Mesendoderm (in vitro differentiated cells): ENCODE results near the gene EIF2B5.

Source experiments
- DNase-seq: peaks from one replicate; pipeline ENCODE4 v3.0.0; 2013
- H2AK5ac ChIP-seq: 2 replicates; pipeline ENCODE4 v1.6.1; 2013; ENCODE audit warnings: low read length, inconsistent platforms
- H2BK120ac ChIP-seq: 2 replicates; pipeline ENCODE4 v1.6.1; 2013; ENCODE audit warnings: low read depth, mild to moderate bottlenecking, low read length, moderate library complexity, mixed read lengths
- H2BK15ac ChIP-seq: replicated peaks from 2 replicates; pipeline ENCODE4 v1.6.1; 2013; ENCODE audit warnings: low read depth, mild to moderate bottlenecking, moderate library complexity
- H2BK5ac ChIP-seq: 2 replicates; pipeline ENCODE4 v1.6.1; 2013; ENCODE audit warnings: low read length, inconsistent platforms
- H3K18ac ChIP-seq: 2 replicates; pipeline ENCODE4 v1.6.1; 2013; ENCODE audit warnings: mild to moderate bottlenecking, low read length, mixed read lengths
- H3K23ac ChIP-seq: one replicate; pipeline ENCODE4 v1.6.1; 2013; ENCODE audit warnings: low read length
- H3K27ac ChIP-seq: 2 replicates; pipeline ENCODE4 v1.5.1; 2013; ENCODE audit warnings: low read depth, mild to moderate bottlenecking, inconsistent platforms, low read length, moderate library complexity
- H3K27me3 ChIP-seq: 2 replicates; pipeline ENCODE4 v1.6.1; 2013; ENCODE audit warnings: low read length, control low read depth, mild to moderate bottlenecking, inconsistent platforms; ENCODE audit not compliant: insufficient read depth, poor library complexity
- H3K36me3 ChIP-seq: 2 replicates; pipeline ENCODE4 v1.6.1; 2013; ENCODE audit warnings: low read length, inconsistent platforms; ENCODE audit not compliant: control insufficient read depth, insufficient read depth
- H3K4ac ChIP-seq: one replicate; pipeline ENCODE4 v1.6.1; 2013; ENCODE audit warnings: low read depth, mild to moderate bottlenecking, low read length, moderate library complexity
- H3K4me1 ChIP-seq: 2 replicates; pipeline ENCODE4 v1.6.1; 2013; ENCODE audit warnings: low read depth, low read length, inconsistent platforms; ENCODE audit not compliant: control insufficient read depth
- H3K4me2 ChIP-seq: 2 replicates; pipeline ENCODE4 v1.6.1; 2013; ENCODE audit warnings: low read length
- H3K4me3 ChIP-seq: 2 replicates; pipeline ENCODE4 v1.5.1; 2013; ENCODE audit warnings: mild to moderate bottlenecking, low read length
- H3K56ac ChIP-seq: one replicate; pipeline ENCODE4 v1.6.1; 2013; ENCODE audit warnings: low read length
- H3K79me1 ChIP-seq: 2 replicates; pipeline ENCODE4 v1.6.1; 2013; ENCODE audit warnings: low read length, inconsistent platforms
- H3K79me2 ChIP-seq: 2 replicates; pipeline ENCODE4 v1.6.1; 2013; ENCODE audit warnings: mild to moderate bottlenecking, low read length; ENCODE audit not compliant: control insufficient read depth, insufficient read depth
- H3K9ac ChIP-seq: 2 replicates; pipeline ENCODE4 v1.6.1; 2013; ENCODE audit warnings: low read length, inconsistent platforms
- H4K5ac ChIP-seq: one replicate; pipeline ENCODE4 v1.6.1; 2013; ENCODE audit warnings: low read length
- H4K8ac ChIP-seq: one replicate; pipeline ENCODE4 v1.6.1; 2013; ENCODE audit warnings: low read depth, mild to moderate bottlenecking, control low read depth, low read length, moderate library complexity
- WGBS: extraction: QIAGEN DNeasy Blood & Tissue Kit; methylation state at CpG from one replicate; pipeline ENCODE4 v1.1.7; 2013; ENCODE audit warnings: low lambda C conversion rate, missing lambda C conversion rate; ENCODE audit not compliant: insufficient coverage; ENCODE audit errors: extremely low coverage; 5-methylcytosine and 5-hydroxymethylcytosine counted together

EIF2B5 gene

DNA sequence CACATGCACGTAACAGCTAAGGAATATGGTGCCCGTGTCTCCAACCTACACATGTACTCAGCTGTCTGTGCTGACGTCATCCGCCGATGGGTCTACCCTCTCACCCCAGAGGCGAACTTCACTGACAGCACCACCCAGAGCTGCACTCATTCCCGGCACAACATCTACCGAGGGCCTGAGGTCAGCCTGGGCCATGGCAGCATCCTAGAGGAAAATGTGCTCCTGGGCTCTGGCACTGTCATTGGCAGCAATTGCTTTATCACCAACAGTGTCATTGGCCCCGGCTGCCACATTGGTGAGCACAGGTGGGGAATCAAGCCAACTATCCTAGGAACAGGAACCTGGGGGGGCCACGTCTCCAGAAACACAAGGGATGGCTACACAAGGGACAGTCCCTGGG, 5.3 kb downstream of the EIF2B5 start:
- no peak overlapping the region for H2BK15ac ChIP-seq
- H4K5ac ChIP-seq = no peak overlapping the region
- H3K79me1 ChIP-seq = peaks cover 20% of the 10 kb centered on the region
- peaks cover 6% of the 10 kb centered on the region for H3K4me1 ChIP-seq
- peaks cover 12% of the 10 kb centered on the region for H3K36me3 ChIP-seq
- peaks cover 22% of the 10 kb centered on the region for H3K79me2 ChIP-seq
- H2BK120ac ChIP-seq = no peak overlapping the region
- no peaks in the 10 kb centered on the region for H3K27me3 ChIP-seq
- H4K8ac ChIP-seq = no peak overlapping the region
- H3K9ac ChIP-seq = no peak overlapping the region
- no peak overlapping the region for H3K56ac ChIP-seq
- no peak overlapping the region for H3K18ac ChIP-seq
- no peak overlapping the region for H3K4ac ChIP-seq
- H3K4me2 ChIP-seq = no peak overlapping the region
- H3K4me3 ChIP-seq = no peak overlapping the region
- no peak overlapping the region for H3K23ac ChIP-seq
- no CpG with 5 or more reads among the region's 10 CpGs for WGBS
- no peak overlapping the region for H3K27ac ChIP-seq
- H2AK5ac ChIP-seq = no peak overlapping the region
- DNase-seq = no peak
- H2BK5ac ChIP-seq = no peak overlapping the region

DNA sequence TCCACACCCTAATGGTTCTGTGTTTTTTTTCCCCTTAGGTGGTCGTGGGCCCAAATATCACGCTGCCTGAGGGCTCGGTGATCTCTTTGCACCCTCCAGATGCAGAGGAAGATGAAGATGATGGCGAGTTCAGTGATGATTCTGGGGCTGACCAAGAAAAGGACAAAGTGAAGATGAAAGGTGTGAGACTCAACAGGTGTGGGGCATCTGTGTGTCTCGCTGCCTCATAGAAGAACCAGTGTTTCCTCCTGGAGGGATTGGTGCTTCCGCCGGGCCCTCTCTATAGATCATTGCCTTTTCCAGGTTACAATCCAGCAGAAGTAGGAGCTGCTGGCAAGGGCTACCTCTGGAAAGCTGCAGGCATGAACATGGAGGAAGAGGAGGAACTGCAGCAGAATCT, 7.0 kb downstream of the EIF2B5 start:
- Histone ChIP-seq H3K9ac (no peak overlapping the region), H3K79me1 (peaks cover 9% of the 10 kb centered on the region), H3K56ac (no peak overlapping the region), H3K4me3 (no peak overlapping the region), H3K27ac (no peak overlapping the region), H3K27me3 (no peaks in the 10 kb centered on the region), H2BK5ac (no peak overlapping the region), H4K5ac (no peak overlapping the region), H2BK120ac (no peak overlapping the region), H3K23ac (no peak overlapping the region), H4K8ac (no peak overlapping the region), H2AK5ac (no peak overlapping the region), H3K4me2 (no peak overlapping the region), H3K4me1 (no peaks in the 10 kb centered on the region), H3K79me2 (peaks cover 6% of the 10 kb centered on the region), H3K4ac (no peak overlapping the region), H2BK15ac (no peak overlapping the region), H3K36me3 (peaks cover 10% of the 10 kb centered on the region), H3K18ac (no peak overlapping the region)
- WGBS = no CpG with 5 or more reads among the region's 7 CpGs
- DNase-seq = no peak

- DNase-seq = no peak
- Histone ChIP-seq H3K4me2 (no peak overlapping the region), H3K23ac (no peak overlapping the region), H3K36me3 (peaks cover 10% of the 10 kb centered on the region), H3K4me3 (no peak overlapping the region), H2BK5ac (no peak overlapping the region), H2BK120ac (no peak overlapping the region), H3K27ac (no peak overlapping the region), H3K18ac (no peak overlapping the region), H2AK5ac (no peak overlapping the region), H3K4ac (no peak overlapping the region), H3K4me1 (no peaks in the 10 kb centered on the region), H4K5ac (no peak overlapping the region), H3K27me3 (no peaks in the 10 kb centered on the region), H2BK15ac (no peak overlapping the region), H3K79me2 (no peaks in the 10 kb centered on the region), H3K79me1 (peaks cover 2% of the 10 kb centered on the region), H3K9ac (no peak overlapping the region), H3K56ac (no peak overlapping the region), H4K8ac (no peak overlapping the region)
- no CpG with 5 or more reads among the region's 3 CpGs for WGBS
Observed at GRCh38 chr3:184143327-184143726, 8.2 kb downstream of the EIF2B5 start.

DNA sequence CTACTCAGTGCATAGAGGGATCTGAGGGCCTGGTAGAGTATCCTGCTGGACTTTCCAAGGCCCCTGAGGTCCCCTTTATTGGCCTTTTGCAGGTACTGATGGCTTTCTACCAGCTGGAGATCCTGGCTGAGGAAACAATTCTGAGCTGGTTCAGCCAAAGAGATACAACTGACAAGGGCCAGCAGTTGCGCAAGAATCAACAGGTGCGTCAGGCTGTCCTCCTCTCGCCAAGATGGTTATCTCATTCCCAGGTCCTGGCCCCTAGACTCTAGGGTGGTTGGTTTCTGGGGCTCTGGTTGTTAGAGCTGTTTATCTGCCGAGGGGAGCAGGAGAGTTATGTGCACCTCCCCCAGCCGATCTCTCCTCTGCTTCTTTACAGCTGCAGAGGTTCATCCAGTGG, 9.3 kb downstream of the EIF2B5 start:
- no peak overlapping the region for H3K4me3 ChIP-seq
- H2BK120ac ChIP-seq = no peak overlapping the region
- H3K36me3 ChIP-seq = peaks cover 10% of the 10 kb centered on the region
- no peak overlapping the region for H2AK5ac ChIP-seq
- H2BK15ac ChIP-seq = no peak overlapping the region
- H3K23ac ChIP-seq = no peak overlapping the region
- no peaks in the 10 kb centered on the region for H3K79me2 ChIP-seq
- no peaks in the 10 kb centered on the region for H3K4me1 ChIP-seq
- no peak overlapping the region for H3K4me2 ChIP-seq
- no peak overlapping the region for H3K18ac ChIP-seq
- no peaks in the 10 kb centered on the region for H3K27me3 ChIP-seq
- WGBS = no CpG with 5 or more reads among the region's 5 CpGs
- no peak for DNase-seq
- H3K9ac ChIP-seq = no peak overlapping the region
- H3K79me1 ChIP-seq = peaks cover 2% of the 10 kb centered on the region
- H4K8ac ChIP-seq = no peak overlapping the region
- H2BK5ac ChIP-seq = no peak overlapping the region
- no peak overlapping the region for H3K27ac ChIP-seq
- no peak overlapping the region for H4K5ac ChIP-seq
- H3K56ac ChIP-seq = no peak overlapping the region
- H3K4ac ChIP-seq = no peak overlapping the region

DNA sequence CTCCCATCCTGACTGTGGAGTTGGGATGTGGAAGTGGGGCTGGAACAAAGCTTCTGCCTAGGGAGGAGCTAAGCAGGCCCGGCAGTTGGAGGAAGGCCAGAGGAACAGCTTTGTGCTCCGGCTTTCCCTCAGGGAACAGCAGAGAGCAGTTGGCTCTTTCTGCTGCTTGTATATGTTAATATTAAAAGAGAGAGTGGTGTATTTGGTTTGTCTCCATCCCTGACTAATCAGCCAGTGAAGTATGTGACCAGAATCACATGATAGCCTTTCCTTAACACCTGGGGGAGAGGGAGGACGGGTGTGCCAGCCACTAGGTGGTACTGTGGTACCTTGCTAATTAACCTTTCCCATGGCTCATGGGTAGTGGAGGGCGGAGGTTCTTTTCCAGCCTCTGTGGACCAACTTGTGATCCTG, 10.0 kb downstream of the EIF2B5 start:
- no peak overlapping the region for H3K56ac ChIP-seq
- H3K4ac ChIP-seq = no peak overlapping the region
- H3K9ac ChIP-seq = no peak overlapping the region
- WGBS = no CpG with 5 or more reads among the region's 4 CpGs
- H2AK5ac ChIP-seq = no peak overlapping the region
- H3K4me1 ChIP-seq = no peaks in the 10 kb centered on the region
- DNase-seq = peak; percentile 79
- no peak overlapping the region for H3K18ac ChIP-seq
- H2BK5ac ChIP-seq = no peak overlapping the region
- no peak overlapping the region for H3K23ac ChIP-seq
- H3K79me2 ChIP-seq = no peaks in the 10 kb centered on the region
- no peak overlapping the region for H4K5ac ChIP-seq
- no peak overlapping the region for H2BK15ac ChIP-seq
- H3K4me3 ChIP-seq = no peak overlapping the region
- peaks cover 10% of the 10 kb centered on the region for H3K36me3 ChIP-seq
- H3K27ac ChIP-seq = no peak overlapping the region
- H4K8ac ChIP-seq = no peak overlapping the region
- no peaks in the 10 kb centered on the region for H3K27me3 ChIP-seq
- no peak overlapping the region for H2BK120ac ChIP-seq
- peaks cover 2% of the 10 kb centered on the region for H3K79me1 ChIP-seq
- no peak overlapping the region for H3K4me2 ChIP-seq

GRCh38 chr3:184145751-184146270, 10.7 kb downstream of the EIF2B5 start:
- WGBS = no CpG with 5 or more reads among the region's 8 CpGs
- Histone ChIP-seq H3K27me3 (no peaks in the 10 kb centered on the region), H3K4me2 (no peak overlapping the region), H3K9ac (no peak overlapping the region), H3K4me3 (no peak overlapping the region), H3K79me1 (no peaks in the 10 kb centered on the region), H4K5ac (no peak overlapping the region), H4K8ac (no peak overlapping the region), H3K18ac (no peak overlapping the region), H3K4ac (no peak overlapping the region), H3K56ac (no peak overlapping the region), H2AK5ac (no peak overlapping the region), H3K4me1 (no peaks in the 10 kb centered on the region), H2BK15ac (no peak overlapping the region), H2BK120ac (no peak overlapping the region), H3K79me2 (no peaks in the 10 kb centered on the region), H2BK5ac (no peak overlapping the region), H3K27ac (no peak overlapping the region), H3K23ac (no peak overlapping the region), H3K36me3 (peaks cover 8% of the 10 kb centered on the region)
- DNase-seq = no peak
